Spleen (tissue), 11 donors: ENCODE results near the gene MYO3B. TPM values are rescaled to one million over a fixed set of nuclear protein-coding genes. Genes with fewer than 3 reads are reported as not detected.

Experiments
- DNase-seq: peaks from one replicate; pipeline ENCODE4 v3.0.0-alpha.2; 2020
- H3K27ac ChIP-seq, 8 donors: fragments of 200-600 bp; sonication (generic) in 7 of 8; 1 replicate in 4 of 8; 2 replicates in 4 of 8; pipeline versions ENCODE4 v1.5.0 to v1.8.0; 2016 to 2021; ENCODE audit warnings: inconsistent platforms in 4 of 8, mild to moderate bottlenecking in 4 of 8, moderate library complexity in 1 of 8
- H3K27me3 ChIP-seq, 7 donors: fragments of 200-600 bp; sonication (generic) in 6 of 7; replicated peaks in 1 of 7; 1 replicate in 4 of 7; 2 replicates in 3 of 7; pipeline versions ENCODE4 v1.5.0 to v1.8.0; 2016 to 2021; ENCODE audit warnings: inconsistent platforms in 3 of 7, mild to moderate bottlenecking in 1 of 7
- H3K36me3 ChIP-seq, 6 donors: fragments of 200-600 bp; sonication (generic) in 5 of 6; 1 replicate in 4 of 6; 2 replicates in 2 of 6; pipeline versions ENCODE4 v1.5.0 to v1.8.0; 2016 to 2021; ENCODE audit warnings: inconsistent platforms in 2 of 6
- H3K4me1 ChIP-seq, 6 donors: fragments of 200-600 bp; sonication (generic) in 5 of 6; 1 replicate in 3 of 6; 2 replicates in 3 of 6; pipeline versions ENCODE4 v1.5.0 to v1.8.0; 2016 to 2021; ENCODE audit warnings: inconsistent platforms in 3 of 6
- H3K4me3 ChIP-seq, 8 donors: fragments of 200-600 bp; sonication (generic) in 7 of 8; 1 replicate in 4 of 8; 2 replicates in 4 of 8; pipeline versions ENCODE4 v1.5.0 to v1.8.0; 2016 to 2021; ENCODE audit warnings: inconsistent platforms in 4 of 8, mild to moderate bottlenecking in 4 of 8, moderate library complexity in 2 of 8
- H3K9me3 ChIP-seq, 8 donors: fragments of 200-600 bp; sonication (generic) in 7 of 8; 1 replicate in 4 of 8; 2 replicates in 4 of 8; pipeline versions ENCODE4 v1.5.0 to v1.8.0; 2016 to 2021; ENCODE audit warnings: inconsistent platforms in 4 of 8
- CTCF ChIP-seq, 11 experiments: fragments of 200-600 bp in 7 of 11; fragments of 450-650 bp in 4 of 11; sonication (generic) in 4 of 11; IDR thresholded peaks in 8 of 11; conservative IDR thresholded peaks in 3 of 11; 1 replicate in 7 of 11; 2 replicates in 4 of 11; pipeline versions ENCODE4 v1.4.0 to v1.8.0; 2016 to 2021; ENCODE audit warnings: antibody characterized with exemption in 11 of 11, inconsistent platforms in 4 of 11, mild to moderate bottlenecking in 1 of 11
- POLR2A ChIP-seq, 3 donors: fragments of 450-650 bp; IDR thresholded peaks; one replicate each; pipeline ENCODE4 v1.5.1; 2017; ENCODE audit warnings: antibody characterized with exemption in 3 of 3, mild to moderate bottlenecking in 1 of 3
- POLR2AphosphoS5 ChIP-seq, 3 donors: sonication (generic); formaldehyde crosslinking; IDR thresholded peaks; one replicate each; pipeline ENCODE4 v1.5.1; 2017; ENCODE audit warnings: antibody characterized with exemption in 3 of 3
- WGBS, 5 donors: extraction: QIAGEN DNeasy Blood & Tissue Kit in 3 of 5; methylation state at CpG; one replicate each; pipeline versions ENCODE4 v1.1.5 to v1.1.7; 2013 to 2018; 5-methylcytosine and 5-hydroxymethylcytosine counted together
- intact Hi-C: fragments of 100-400 bp; cut with DNase I; formaldehyde crosslinking; loops from one replicate; pipeline ENCODE4 v1.15.0; 2023; ENCODE audit warnings: low total_unique reads
- polyA plus RNA-seq, 3 donors: library from polyadenylated mRNA; stranded (reverse); fragments of 200-250 nt; gene quantifications; one replicate each; pipeline ENCODE4 v1.2.1, GENCODE V29; 2013
- total RNA-seq, 7 donors: library from RNA; depleted of rRNA in 3 of 7; stranded (reverse); fragments of >200 nt in 3 of 7; fragmentation: NEBNext Ultra II Directional in 4 of 7; extraction: Animal tissue kit (Norgen Biotek cat#: 25700) in 4 of 7; gene quantifications; one replicate each; pipeline versions ENCODE4 v1.1.0 to v1.2.1, GENCODE V29; 2016 to 2021
- donor health status: healthy with polysubstance abuse.
- donor health status: DM: no; HTN: no; CAD: no; lungs with moderate emphysema.
- donor health status: DM: no; HTN: no; CAD: no.
- donor health status: Bipolar disorder and iron deficiency.
- donor health status: healthy.
- donor health status: DM: no; HTN: no; CAD: no.
- donor health status: DM: yes; HTN: yes; CAD: no.

The MYO3B gene
- total and polyA plus RNA-seq, 10 donors: 0.03 to 2.0 (median 0.58) TPM; not detected in 4

- no peaks in the 10 kb centered on the region for H3K36me3 ChIP-seq
- H3K9me3 ChIP-seq: no peaks in the 10 kb centered on the region
- intact Hi-C loops: loop anchor here (10.0 kb wide), 1 partner anchor 585 kb away; the partner anchor contains the start of gene GAD1
- WGBS, 5 donors: 78 to 94% (median 89%) methylated on average over 2 of the region's 2 CpGs
- no peaks in the 10 kb centered on the region for H3K27me3 ChIP-seq
- no peak overlapping the region for H3K27ac ChIP-seq
- no peak for DNase-seq
- TF ChIP-seq POLR2AphosphoS5 (IDR thresholded peaks at IDR 0.05): no peak
- TF ChIP-seq POLR2A (IDR thresholded peaks at IDR 0.05): no peak
- no peak for TF ChIP-seq CTCF (IDR thresholded peaks at IDR 0.05 in 8 of 11, conservative IDR thresholded peaks at IDR 0.05 in 3 of 11)
- peaks cover 0 to 8% (median 0%) of the 10 kb centered on the region in 6 donors for H3K4me1 ChIP-seq
- no peak overlapping the region for H3K4me3 ChIP-seq
These were observed 51.8 kb downstream of the MYO3B start for GRCh38 chr2:170229744-170230143.

- Histone ChIP-seq H3K36me3 (no peaks in the 10 kb centered on the region), H3K4me1 (no peaks in the 10 kb centered on the region), H3K27ac (no peak overlapping the region), H3K4me3 (no peak overlapping the region), H3K9me3 (no peaks in the 10 kb centered on the region), H3K27me3 (peaks cover 0 to 10% (median 0%) of the 10 kb centered on the region in 7 donors)
- WGBS, 5 donors: 45 to 57% (median 52%) methylated on average over 12 of the region's 12 CpGs
- intact Hi-C loops: loop anchor here (10.0 kb wide), 1 partner anchor 579 kb away; the partner anchor contains the start of gene GAD1
- DNase-seq: no peak
- TF ChIP-seq POLR2AphosphoS5 (IDR thresholded peaks at IDR 0.05): no peak
- TF ChIP-seq CTCF (IDR thresholded peaks at IDR 0.05 in 8 of 11, conservative IDR thresholded peaks at IDR 0.05 in 3 of 11): peak in 6 of 11 experiments; percentile 15 to 39 (median 26)
These were observed 58.1 kb downstream of the MYO3B start for GRCh38 chr2:170235860-170236679.

DNA sequence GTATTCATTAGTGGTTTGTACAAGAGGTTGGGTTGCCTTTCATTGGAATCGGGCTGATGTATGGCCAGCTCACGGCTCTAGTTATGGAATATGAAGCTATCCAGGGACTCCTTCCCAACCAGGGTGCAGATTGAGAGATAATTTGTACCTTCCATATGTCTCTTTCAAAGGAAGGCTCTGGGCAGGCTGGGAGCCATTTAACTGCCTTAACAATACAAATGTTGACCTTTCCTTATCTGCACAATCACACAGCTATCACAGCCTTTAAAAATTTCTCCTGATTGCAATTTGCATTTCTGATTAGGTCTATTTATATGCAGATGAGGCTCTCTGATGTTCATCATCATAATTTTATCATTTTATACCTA, 58.7 kb downstream of the MYO3B start:
- DNase-seq: no peak
- Histone ChIP-seq H3K9me3 (no peaks in the 10 kb centered on the region), H3K27me3 (peaks cover 0 to 10% (median 0%) of the 10 kb centered on the region in 7 donors), H3K4me3 (no peak overlapping the region), H3K36me3 (no peaks in the 10 kb centered on the region), H3K4me1 (no peaks in the 10 kb centered on the region), H3K27ac (no peak overlapping the region)
- whole genome bisulfite sequencing, 5 donors: 85 to 95% (median 90%) methylated on average over 2 of the region's 2 CpGs
- TF ChIP-seq POLR2A (IDR thresholded peaks at IDR 0.05): no peak
- no peak for TF ChIP-seq CTCF (IDR thresholded peaks at IDR 0.05 in 8 of 11, conservative IDR thresholded peaks at IDR 0.05 in 3 of 11)
- TF ChIP-seq POLR2AphosphoS5 (IDR thresholded peaks at IDR 0.05): no peak
- intact Hi-C loops: loop anchor here (10.0 kb wide), 1 partner anchor 578 kb away; the partner anchor contains the start of gene GAD1

GRCh38 chr2:170237572-170238120, 59.7 kb downstream of the MYO3B start:
- intact Hi-C loops: loop anchor here (10.0 kb wide), 1 partner anchor 577 kb away; the partner anchor contains the start of gene GAD1

More at GRCh38 chr2:170237572-170238120, 59.7 kb downstream of the MYO3B start:
- no peak for DNase-seq
- no peaks in the 10 kb centered on the region for H3K9me3 ChIP-seq
- WGBS, 5 donors: 65 to 80% (median 77%) methylated on average over 4 of the region's 4 CpGs
- peaks cover 0 to 10% (median 2%) of the 10 kb centered on the region in 7 donors for H3K27me3 ChIP-seq
- no peaks in the 10 kb centered on the region for H3K36me3 ChIP-seq
- H3K27ac ChIP-seq: no peak overlapping the region
- no peak overlapping the region for H3K4me3 ChIP-seq
- H3K4me1 ChIP-seq: no peaks in the 10 kb centered on the region
- no peak for TF ChIP-seq CTCF (IDR thresholded peaks at IDR 0.05 in 8 of 11, conservative IDR thresholded peaks at IDR 0.05 in 3 of 11)
- no peak for TF ChIP-seq POLR2A (IDR thresholded peaks at IDR 0.05)
